H1 (cell line): ENCODE data around the gene QDPR. TPM values are rescaled to one million over a fixed set of nuclear protein-coding genes. Genes with fewer than 3 reads are reported as not detected.

ENCODE experiments used
- CTCF ChIA-PET: fragments of 300-600 bp; sonication (Branson Sonifier 250); formaldehyde crosslinking; loops from one replicate; lab custom pipeline; 2021; ENCODE audit not compliant: partially characterized antibody; lab: Charles Lee
- POLR2A ChIA-PET: fragments of 300-600 bp; sonication (Branson Sonifier 250); formaldehyde crosslinking; loops from one replicate; lab custom pipeline; 2021; ENCODE audit warnings: inconsistent platforms; ENCODE audit not compliant: partially characterized antibody; lab: Charles Lee
- DNase-seq, 2 experiments: peaks; one replicate each; pipeline versions ENCODE4 v3.0.0 to v3.0.0-alpha.2; 2010 to 2022; ENCODE audit warnings: low spot score in 2 of 2, low read depth in 1 of 2, mixed read lengths in 1 of 2
- FAIRE-seq: peaks from 2 replicates; lab custom pipeline; 2011; peaks lifted over from hg19 to GRCh38; lab: Jason Lieb, UNC
- H2AFZ ChIP-seq: 2 replicates; pipeline ENCODE4 v1.8.1; 2012; ENCODE audit warnings: low read length, inconsistent platforms
- H2AK5ac ChIP-seq: 2 replicates; pipeline ENCODE4 v1.6.1; 2013; ENCODE audit warnings: low read depth, low read length
- H2BK120ac ChIP-seq: replicated peaks from 2 replicates; pipeline ENCODE3; 2013; ENCODE audit warnings: low read depth, low read length, inconsistent platforms
- H2BK12ac ChIP-seq: 2 replicates; pipeline ENCODE4 v1.6.1; 2013; ENCODE audit warnings: low read depth, low read length
- H2BK15ac ChIP-seq: 2 replicates; pipeline ENCODE4 v1.6.1; 2013; ENCODE audit warnings: low read length
- H2BK20ac ChIP-seq: 2 replicates; pipeline ENCODE4 v1.6.1; 2013; ENCODE audit warnings: low read length
- H2BK5ac ChIP-seq: 2 replicates; pipeline ENCODE4 v1.6.1; 2013; ENCODE audit warnings: low read depth, low read length
- H3K14ac ChIP-seq: 2 replicates; pipeline ENCODE4 v1.6.1; 2013; ENCODE audit warnings: inconsistent platforms; ENCODE audit not compliant: insufficient read length
- H3K18ac ChIP-seq: 2 replicates; pipeline ENCODE4 v1.6.1; 2013; ENCODE audit warnings: low read length; ENCODE audit errors: extremely low read depth
- H3K23ac ChIP-seq: 2 replicates; pipeline ENCODE4 v1.6.1; 2013; ENCODE audit warnings: inconsistent platforms; ENCODE audit not compliant: insufficient read length
- H3K23me2 ChIP-seq: 2 replicates; pipeline ENCODE4 v1.6.1; 2013; ENCODE audit warnings: low read depth, low read length
- H3K27ac ChIP-seq: 2 replicates; pipeline ENCODE4 v1.6.1; 2011; ENCODE audit warnings: low read depth, low read length, inconsistent platforms
- H3K27me3 ChIP-seq, 4 experiments: replicated peaks in 1 of 4; 1 replicate in 1 of 4; 2 replicates in 3 of 4; pipeline versions ENCODE4 v1.6.1 to v1.8.1; 2011 to 2013; ENCODE audit warnings: low read length in 3 of 4, mild to moderate bottlenecking in 3 of 4, inconsistent platforms in 2 of 4, mixed read lengths in 2 of 4, moderate library complexity in 1 of 4; ENCODE audit not compliant: control insufficient read depth in 3 of 4, insufficient read depth in 3 of 4; ENCODE audit errors: extremely low read depth in 1 of 4
- H3K36me3 ChIP-seq, 4 experiments: 2 replicates each; pipeline versions ENCODE4 v1.6.1 to v1.8.1; 2011 to 2013; ENCODE audit warnings: mild to moderate bottlenecking in 4 of 4, low read length in 3 of 4, moderate library complexity in 2 of 4, control low read depth in 1 of 4, inconsistent platforms in 1 of 4; ENCODE audit not compliant: insufficient read depth in 4 of 4, control insufficient read depth in 2 of 4
- H3K4ac ChIP-seq: replicated peaks from 2 replicates; pipeline ENCODE3; 2013; ENCODE audit warnings: low read length, low read depth, mixed read lengths, inconsistent platforms; ENCODE audit not compliant: insufficient read length
- H3K4me1 ChIP-seq, 4 experiments: replicated peaks in 1 of 4; 1 replicate in 1 of 4; 2 replicates in 3 of 4; pipeline versions ENCODE4 v1.6.1 to v1.8.1; 2011 to 2013; ENCODE audit warnings: low read length in 3 of 4, inconsistent platforms in 2 of 4, mixed read lengths in 1 of 4; ENCODE audit not compliant: insufficient read depth in 4 of 4, control insufficient read depth in 3 of 4
- H3K4me2 ChIP-seq, 2 experiments: 2 replicates each; pipeline versions ENCODE4 v1.6.1 to v1.8.1; 2011 to 2013; ENCODE audit warnings: low read depth in 2 of 2, low read length in 2 of 2, control low read depth in 1 of 2, inconsistent platforms in 1 of 2, mild to moderate bottlenecking in 1 of 2; ENCODE audit not compliant: insufficient read depth in 1 of 2
- H3K4me3 ChIP-seq, 4 experiments: fragments of 200-600, 300-600 bp in 1 of 4; sonication (generic), shearing (Covaris generic), sonication (Bioruptor Twin) in 1 of 4; 2 replicates each; pipeline versions ENCODE4 v1.5.1 to v1.8.1; 2011 to 2016; ENCODE audit warnings: low read length in 4 of 4, low read depth in 3 of 4, control low read depth in 2 of 4, inconsistent platforms in 2 of 4, mild to moderate bottlenecking in 2 of 4, mixed read lengths in 1 of 4, moderate library complexity in 1 of 4; ENCODE audit not compliant: insufficient read depth in 2 of 4; ENCODE audit errors: extremely low read depth in 1 of 4
- H3K56ac ChIP-seq: replicated peaks from 2 replicates; pipeline ENCODE3; 2013; ENCODE audit warnings: low read depth, mild to moderate bottlenecking, mixed read lengths, low read length, inconsistent platforms; ENCODE audit not compliant: insufficient read length
- H3K79me1 ChIP-seq: 2 replicates; pipeline ENCODE4 v1.6.1; 2013; ENCODE audit warnings: low read depth, low read length, control low read depth
- H3K79me2 ChIP-seq, 2 experiments: 2 replicates each; pipeline versions ENCODE4 v1.6.1 to v1.8.1; 2012 to 2013; ENCODE audit warnings: low read length in 2 of 2, mild to moderate bottlenecking in 2 of 2, inconsistent platforms in 1 of 2; ENCODE audit not compliant: insufficient read depth in 2 of 2, control insufficient read depth in 1 of 2
- H3K9ac ChIP-seq, 4 experiments: replicated peaks in 1 of 4; 1 replicate in 1 of 4; 2 replicates in 3 of 4; pipeline versions ENCODE4 v1.6.1 to v1.8.1; 2011 to 2013; ENCODE audit warnings: low read depth in 3 of 4, low read length in 3 of 4, control low read depth in 2 of 4, mild to moderate bottlenecking in 2 of 4, moderate library complexity in 2 of 4, inconsistent platforms in 1 of 4; ENCODE audit errors: extremely low read depth in 1 of 4
- H3K9me3 ChIP-seq, 2 experiments: 2 replicates each; pipeline versions ENCODE4 v1.6.1 to v1.8.1; 2012 to 2013; ENCODE audit warnings: mild to moderate bottlenecking in 2 of 2, moderate library complexity in 2 of 2, control low read depth in 1 of 2, inconsistent platforms in 1 of 2, low read depth in 1 of 2, low read length in 1 of 2, mixed read lengths in 1 of 2; ENCODE audit not compliant: insufficient read depth in 2 of 2
- H4K20me1 ChIP-seq, 2 experiments: replicated peaks in 1 of 2; 2 replicates each; pipeline versions ENCODE3 to v1.8.1; 2011 to 2013; ENCODE audit warnings: inconsistent platforms in 2 of 2, low read length in 2 of 2, mild to moderate bottlenecking in 1 of 2; ENCODE audit not compliant: insufficient read depth in 2 of 2, control insufficient read depth in 1 of 2
- H4K5ac ChIP-seq: 2 replicates; pipeline ENCODE4 v1.6.1; 2013; ENCODE audit warnings: low read length, low read depth, mixed read lengths, inconsistent platforms; ENCODE audit not compliant: insufficient read length
- H4K8ac ChIP-seq: 2 replicates; pipeline ENCODE4 v1.8.0; 2013; ENCODE audit warnings: mild to moderate bottlenecking, moderate library complexity, low read length, inconsistent platforms; ENCODE audit not compliant: insufficient read depth; ENCODE audit errors: extremely low read depth
- H4K91ac ChIP-seq: replicated peaks from 2 replicates; pipeline ENCODE3; 2013; ENCODE audit warnings: low read length, mixed read lengths, inconsistent platforms; ENCODE audit not compliant: insufficient read length
- ATF2 ChIP-seq: IDR thresholded peaks from 2 replicates; pipeline ENCODE4 v1.6.1; 2012; ENCODE audit warnings: low read length, inconsistent platforms
- BACH1 ChIP-seq: IDR thresholded peaks from 2 replicates; pipeline ENCODE4 v1.6.1; 2012; ENCODE audit warnings: low read length, improper control_type of control experiment
- BRCA1 ChIP-seq: IDR thresholded peaks from 2 replicates; pipeline ENCODE4 v1.6.1; 2012; ENCODE audit warnings: low read depth, low read length, improper control_type of control experiment
- E2F6 ChIP-seq: IDR thresholded peaks from 2 replicates; pipeline ENCODE4 v1.6.1; 2012; ENCODE audit warnings: inconsistent platforms
- GABPA ChIP-seq: IDR thresholded peaks from 2 replicates; pipeline ENCODE4 v1.6.1; 2011; ENCODE audit warnings: mild to moderate bottlenecking, low read length, moderate library complexity, borderline replicate concordance; ENCODE audit not compliant: insufficient read depth
- MAX ChIP-seq: IDR thresholded peaks from 2 replicates; pipeline ENCODE4 v1.6.1; 2012; ENCODE audit warnings: inconsistent platforms
- TBP ChIP-seq: IDR thresholded peaks from 2 replicates; pipeline ENCODE4 v1.6.1; 2011; ENCODE audit warnings: low read depth, low read length, improper control_type of control experiment
- WGBS, 2 experiments: shearing (Covaris generic) in 1 of 2; methylation state at CpG; one replicate each; pipeline versions ENCODE4 v1.1.6 to v1.1.7; 2013 to 2015; ENCODE audit warnings: low lambda C conversion rate in 2 of 2, mixed read lengths in 2 of 2, inconsistent platforms in 1 of 2, low coverage in 1 of 2, missing lambda C conversion rate in 1 of 2; ENCODE audit not compliant: insufficient replicate concordance in 2 of 2, insufficient coverage in 1 of 2, insufficient read length in 1 of 2; ENCODE audit errors: extremely low coverage in 1 of 2, missing lambda C conversion rate in 1 of 2; 5-methylcytosine and 5-hydroxymethylcytosine counted together
- polyA plus RNA-seq, 7 experiments: library from polyadenylated mRNA; depleted of rRNA in 3 of 7; stranded (reverse) in 5 of 7; unstranded in 2 of 7; fragments of >200 nt in 5 of 7; fragments of 200-250 nt in 2 of 7; gene quantifications; 1 replicate in 5 of 7; 2 replicates in 1 of 7; 4 replicates in 1 of 7; pipeline versions ENCODE4 v1.2.1 to v1.2.3, GENCODE V29; 2011 to 2013; ENCODE audit warnings: missing spikeins in 2 of 7, mixed read lengths in 2 of 7
- total RNA-seq: library from RNA; stranded (reverse); fragmentation: NEBNext Ultra II Directional; extraction: Animal tissue kit (Norgen Biotek cat#: 25700); gene quantifications from 2 replicates; pipeline ENCODE4 v1.2.1, GENCODE V29; 2021

QDPR gene
- total and polyA plus RNA-seq, 2 of the 8 experiments (the other 6 are each of a cell fraction or from before 2014, with no cell fraction given): 33.6 to 35.9 TPM

- Histone ChIP-seq H2BK15ac (no peak overlapping the region), H3K79me2 (no peaks in the 10 kb centered on the region), H4K91ac (no peak overlapping the region), H3K79me1 (no peaks in the 10 kb centered on the region), H3K27me3 (no peaks in the 10 kb centered on the region), H2BK12ac (0 out of 2 replicates have a peak overlapping the region, but pooled peaks have one; percentile 7), H2AK5ac (peak overlapping the region; percentile 24; the same call in 1 of the 2 replicates), H2AFZ (no peak overlapping the region), H4K8ac (no peak overlapping the region), H3K23ac (no peak overlapping the region), H3K27ac (no peak overlapping the region), H3K4me1 (peaks cover 0 to 4% (median 2%) of the 10 kb centered on the region in 4 experiments; a peak in 4 of 7 replicates), H3K14ac (no peak overlapping the region), H3K18ac (no peak overlapping the region), H2BK120ac (no peak overlapping the region), H3K4ac (no peak overlapping the region), H3K4me2 (no peak overlapping the region), H3K9ac (no peak overlapping the region), H4K20me1 (no peaks in the 10 kb centered on the region), H3K56ac (no peak overlapping the region), H4K5ac (no peak overlapping the region), H3K4me3 (no peak overlapping the region), H3K23me2 (0 out of 2 replicates have a peak, but pooled peaks cover 3% of the 10 kb centered on the region), H3K9me3 (no peaks in the 10 kb centered on the region), H2BK5ac (no peak overlapping the region), H3K36me3 (no peaks in the 10 kb centered on the region), H2BK20ac (no peak overlapping the region)
- ChIA-PET CTCF (interaction anchor here (2.0 kb wide), 1 partner anchor 18 kb away, joined by 5 read pairs; no protein-coding TSS in a partner anchor), POLR2A (no interaction called here)
- TF ChIP-seq ATF2 (no peak), BACH1 (no peak), TBP (no peak), MAX (peak; percentile 82), BRCA1 (no peak), E2F6 (peak; percentile 76), GABPA (no peak)
- FAIRE-seq (no peak), DNase-seq (no peak)
- 85% methylated on average over 10 of the region's 10 CpGs; no CpG with 5 or more reads in 1 of the 2 experiments for WGBS, 2 experiments
Observed at GRCh38 chr4:17546222-17546621, 34.3 kb upstream of the QDPR start.
